Subcutaneous adipose tissue (tissue), 4 donors: ENCODE data around the gene FCSK. TPM values are rescaled to one million over a fixed set of nuclear protein-coding genes. Genes with fewer than 3 reads are reported as not detected.

Source experiments
- total RNA-seq, 4 donors: library from RNA; depleted of rRNA; stranded (reverse); fragments of >200 nt; gene quantifications; one replicate each; pipeline ENCODE4 v1.1.0, GENCODE V29; 2016
- TF ChIP-seq, protein P1 (sequence below): fragments of 450-650 bp; IDR thresholded peaks from one replicate; pipeline ENCODE4 v1.5.1; 2016; ENCODE audit warnings: low read depth, mild to moderate bottlenecking, control low read depth, antibody characterized with exemption, moderate library complexity

FCSK gene
- total RNA-seq, 4 donors from 2014 or later = 2.0 to 25.1 (median 12.0) TPM

DNA sequence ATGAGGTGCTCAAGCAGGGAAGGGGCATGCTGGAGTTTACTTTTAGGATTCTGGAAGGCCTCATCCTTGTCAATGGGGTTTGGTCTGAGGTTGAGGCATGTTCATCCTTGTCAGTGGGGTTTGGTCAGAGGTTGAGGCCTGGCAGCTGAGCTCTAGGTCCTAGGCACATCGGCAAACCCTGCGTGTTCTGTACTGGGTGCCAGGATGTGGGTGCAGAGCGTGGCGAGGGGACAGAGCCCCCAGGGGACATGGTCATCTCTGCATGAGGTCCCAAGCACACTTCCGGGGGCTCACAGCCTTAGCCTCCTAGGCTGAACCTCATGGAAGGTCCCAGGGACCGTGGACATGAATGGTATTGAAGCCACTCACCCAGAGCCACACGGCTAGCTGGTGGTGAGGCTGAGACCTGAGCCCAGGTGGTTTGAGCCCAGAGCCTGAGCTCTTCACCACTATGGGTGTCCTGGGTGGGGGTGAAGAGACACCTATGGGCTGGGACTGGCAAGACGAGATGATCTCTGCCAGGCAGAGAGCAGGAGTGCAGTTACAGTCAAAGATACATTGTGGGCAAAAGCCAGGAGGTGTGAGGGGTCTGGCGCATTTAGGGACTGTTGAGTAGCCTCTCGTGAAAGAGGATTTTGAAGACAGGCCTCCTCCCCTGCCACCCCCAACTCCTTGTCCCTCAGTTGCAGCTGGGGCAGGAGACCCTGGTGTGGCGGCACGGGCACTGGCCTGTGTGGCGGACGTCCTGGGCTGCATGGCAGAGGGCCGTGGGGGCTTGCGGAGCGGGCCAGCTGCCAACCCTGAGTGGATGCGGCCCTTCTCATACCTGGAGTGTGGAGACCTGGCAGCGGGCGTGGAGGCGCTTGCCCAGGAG, 19.3 kb downstream of the FCSK start:
- TF ChIP-seq, protein P1, sequence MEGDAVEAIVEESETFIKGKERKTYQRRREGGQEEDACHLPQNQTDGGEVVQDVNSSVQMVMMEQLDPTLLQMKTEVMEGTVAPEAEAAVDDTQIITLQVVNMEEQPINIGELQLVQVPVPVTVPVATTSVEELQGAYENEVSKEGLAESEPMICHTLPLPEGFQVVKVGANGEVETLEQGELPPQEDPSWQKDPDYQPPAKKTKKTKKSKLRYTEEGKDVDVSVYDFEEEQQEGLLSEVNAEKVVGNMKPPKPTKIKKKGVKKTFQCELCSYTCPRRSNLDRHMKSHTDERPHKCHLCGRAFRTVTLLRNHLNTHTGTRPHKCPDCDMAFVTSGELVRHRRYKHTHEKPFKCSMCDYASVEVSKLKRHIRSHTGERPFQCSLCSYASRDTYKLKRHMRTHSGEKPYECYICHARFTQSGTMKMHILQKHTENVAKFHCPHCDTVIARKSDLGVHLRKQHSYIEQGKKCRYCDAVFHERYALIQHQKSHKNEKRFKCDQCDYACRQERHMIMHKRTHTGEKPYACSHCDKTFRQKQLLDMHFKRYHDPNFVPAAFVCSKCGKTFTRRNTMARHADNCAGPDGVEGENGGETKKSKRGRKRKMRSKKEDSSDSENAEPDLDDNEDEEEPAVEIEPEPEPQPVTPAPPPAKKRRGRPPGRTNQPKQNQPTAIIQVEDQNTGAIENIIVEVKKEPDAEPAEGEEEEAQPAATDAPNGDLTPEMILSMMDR = no peak

DNA sequence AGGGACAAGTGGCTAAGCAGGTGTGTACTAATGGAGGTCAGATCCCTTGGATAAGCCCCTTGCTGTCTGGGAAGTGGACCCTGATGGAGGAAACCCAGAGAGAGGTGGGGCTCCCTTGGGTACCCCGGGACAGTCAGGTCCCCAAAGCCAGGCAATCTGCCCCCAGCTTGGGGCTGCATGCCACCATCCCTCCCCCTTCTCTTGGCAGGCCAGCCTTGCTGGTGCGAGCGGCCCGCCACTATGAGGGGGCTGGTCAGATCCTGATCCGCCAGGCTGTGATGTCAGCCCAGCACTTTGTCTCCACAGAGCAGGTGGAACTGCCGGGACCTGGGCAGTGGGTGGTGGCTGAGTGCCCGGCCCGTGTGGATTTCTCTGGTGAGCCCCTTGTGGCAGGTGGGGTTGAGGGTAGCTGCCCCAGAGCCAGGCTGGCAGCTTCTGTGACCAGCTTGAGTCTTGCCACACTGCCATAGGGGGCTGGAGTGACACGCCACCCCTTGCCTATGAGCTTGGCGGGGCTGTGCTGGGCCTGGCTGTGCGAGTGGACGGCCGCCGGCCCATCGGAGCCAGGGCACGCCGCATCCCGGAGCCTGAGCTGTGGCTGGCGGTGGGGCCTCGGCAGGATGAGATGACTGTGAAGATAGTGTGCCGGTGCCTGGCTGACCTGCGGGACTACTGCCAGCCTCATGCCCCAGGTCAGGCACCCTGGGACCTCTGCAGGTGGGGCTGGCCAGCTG, 20.1 kb downstream of the FCSK start:
- TF ChIP-seq, protein P1 = no peak

DNA sequence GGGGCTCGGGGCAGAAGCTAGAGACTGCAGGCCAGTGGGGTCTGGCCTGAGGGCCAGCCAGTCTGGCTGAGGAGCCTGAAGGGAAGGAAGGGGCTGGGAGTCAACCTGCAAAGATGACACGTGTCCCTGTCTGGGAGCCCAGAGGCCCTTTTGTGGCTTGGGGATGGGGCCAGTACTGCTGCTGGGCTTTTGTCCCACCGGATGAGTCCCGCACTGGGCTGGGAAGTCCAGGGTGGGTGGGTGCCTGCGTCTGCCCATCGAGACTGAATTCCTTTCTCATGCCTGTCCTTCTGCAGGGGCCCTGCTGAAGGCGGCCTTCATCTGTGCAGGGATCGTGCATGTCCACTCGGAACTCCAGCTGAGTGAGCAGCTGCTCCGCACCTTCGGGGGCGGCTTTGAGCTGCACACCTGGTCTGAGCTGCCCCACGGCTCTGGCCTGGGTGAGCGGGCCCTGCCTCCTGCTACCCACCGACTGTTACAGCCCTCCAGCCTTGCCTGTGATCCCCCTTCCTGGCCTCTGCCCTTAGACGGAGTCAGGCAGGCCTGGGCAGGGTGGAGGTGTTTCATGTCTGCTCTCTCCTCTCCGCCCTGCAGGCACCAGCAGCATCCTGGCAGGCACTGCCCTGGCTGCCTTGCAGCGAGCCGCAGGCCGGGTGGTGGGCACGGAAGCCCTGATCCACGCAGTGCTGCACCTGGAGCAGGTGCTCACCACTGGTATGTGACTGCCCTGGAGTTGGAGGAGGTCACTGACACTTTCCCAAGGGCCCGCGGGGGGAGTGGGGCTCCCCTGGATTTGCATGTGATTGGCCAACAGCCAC, 20.9 kb downstream of the FCSK start:
- TF ChIP-seq, protein P1 = no peak

DNA sequence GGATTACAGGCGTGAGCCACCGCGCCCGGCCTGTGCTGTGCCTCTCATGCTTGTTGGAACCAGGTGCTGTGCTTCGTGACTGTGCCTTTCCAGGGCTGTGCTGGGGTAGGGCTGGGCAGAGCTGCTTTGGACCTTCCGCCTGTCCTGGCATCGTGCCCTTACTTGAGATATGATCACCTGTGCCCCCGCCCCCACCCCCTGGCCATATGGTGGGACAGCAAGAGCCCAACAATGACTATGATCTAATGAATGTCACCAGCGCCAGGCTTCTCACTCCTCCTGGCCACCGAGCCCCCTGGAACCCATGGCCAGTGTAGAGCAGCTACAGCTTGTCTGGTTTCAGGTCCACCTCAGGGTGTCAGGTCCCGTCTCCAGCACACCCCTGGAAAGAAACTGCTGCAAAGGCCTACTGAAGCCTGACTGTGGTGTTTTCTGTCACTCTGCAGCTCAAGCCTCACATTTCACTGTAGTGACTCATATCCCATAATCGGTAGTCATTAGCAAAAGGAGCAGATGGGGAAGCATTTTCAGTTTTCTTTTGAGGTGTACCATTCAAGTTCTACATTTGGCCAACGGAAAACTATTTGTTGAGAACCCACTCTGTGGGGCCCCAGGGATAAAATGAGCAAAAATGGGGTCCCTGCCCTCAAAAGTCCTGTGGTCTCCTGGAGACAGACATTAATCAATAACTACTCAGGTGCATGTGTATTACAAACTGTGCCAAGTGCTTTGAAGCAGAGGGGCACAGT, 22.1 kb downstream of the FCSK start:
- TF ChIP-seq, protein P1 = no peak

DNA sequence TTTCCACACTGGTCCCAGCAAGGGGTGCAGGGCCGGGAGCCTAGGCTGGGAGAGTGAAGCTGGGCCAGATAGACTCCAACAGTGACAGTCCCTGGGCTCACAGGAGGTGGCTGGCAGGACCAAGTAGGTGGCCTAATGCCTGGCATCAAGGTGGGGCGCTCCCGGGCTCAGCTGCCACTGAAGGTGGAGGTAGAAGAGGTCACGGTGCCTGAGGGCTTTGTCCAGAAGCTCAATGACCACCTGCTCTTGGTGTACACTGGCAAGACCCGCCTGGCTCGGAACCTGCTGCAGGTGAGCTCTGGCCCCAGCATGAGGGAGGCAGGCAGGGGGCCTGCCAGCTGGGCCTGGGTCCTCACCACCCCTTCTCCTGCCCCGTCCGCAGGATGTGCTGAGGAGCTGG, 23.8 kb downstream of the FCSK start:
- TF ChIP-seq, protein P1 = no peak

DNA sequence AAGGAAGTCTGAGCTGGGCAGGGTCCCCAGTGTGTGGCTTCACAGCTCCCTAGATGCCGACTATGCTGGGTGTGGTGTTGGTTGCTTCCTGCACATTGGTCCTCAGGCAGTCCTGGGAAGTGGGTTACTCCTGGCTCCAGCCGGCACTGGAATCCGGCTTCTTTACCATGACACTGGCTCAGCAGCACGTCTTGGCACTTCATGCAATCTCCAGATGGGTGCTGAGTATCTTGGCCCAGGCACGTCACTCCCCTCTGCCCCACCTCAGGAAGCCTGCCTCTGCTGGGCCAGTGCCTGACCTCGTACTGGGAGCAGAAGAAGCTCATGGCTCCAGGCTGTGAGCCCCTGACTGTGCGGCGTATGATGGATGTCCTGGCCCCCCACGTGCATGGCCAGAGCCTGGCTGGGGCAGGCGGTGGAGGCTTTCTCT, 24.5 kb downstream of the FCSK start:
- TF ChIP-seq, protein P1 = no peak
